NCI-H748 treated with DMSO at 0.1 percent for 48 hours (cell line): ENCODE results near the gene LRCH1.
"Not testable (repeated sequence)": the region's sequence is repeated elsewhere in the genome, so short reads cannot be mapped to it uniquely, and the experiment has no call there.

ENCODE experiments used
- DNase-seq: peaks from one replicate; lab custom pipeline; 2025; lab: John Stamatoyannopoulos, UW

The LRCH1 gene, protein sequence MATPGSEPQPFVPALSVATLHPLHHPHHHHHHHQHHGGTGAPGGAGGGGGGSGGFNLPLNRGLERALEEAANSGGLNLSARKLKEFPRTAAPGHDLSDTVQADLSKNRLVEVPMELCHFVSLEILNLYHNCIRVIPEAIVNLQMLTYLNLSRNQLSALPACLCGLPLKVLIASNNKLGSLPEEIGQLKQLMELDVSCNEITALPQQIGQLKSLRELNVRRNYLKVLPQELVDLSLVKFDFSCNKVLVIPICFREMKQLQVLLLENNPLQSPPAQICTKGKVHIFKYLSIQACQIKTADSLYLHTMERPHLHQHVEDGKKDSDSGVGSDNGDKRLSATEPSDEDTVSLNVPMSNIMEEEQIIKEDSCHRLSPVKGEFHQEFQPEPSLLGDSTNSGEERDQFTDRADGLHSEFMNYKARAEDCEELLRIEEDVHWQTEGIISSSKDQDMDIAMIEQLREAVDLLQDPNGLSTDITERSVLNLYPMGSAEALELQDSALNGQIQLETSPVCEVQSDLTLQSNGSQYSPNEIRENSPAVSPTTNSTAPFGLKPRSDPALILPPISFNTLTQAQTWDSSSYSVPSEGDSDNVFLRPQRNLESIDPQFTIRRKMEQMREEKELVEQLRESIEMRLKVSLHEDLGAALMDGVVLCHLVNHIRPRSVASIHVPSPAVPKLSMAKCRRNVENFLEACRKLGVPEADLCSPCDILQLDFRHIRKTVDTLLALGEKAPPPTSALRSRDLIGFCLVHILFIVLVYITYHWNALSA

DNA sequence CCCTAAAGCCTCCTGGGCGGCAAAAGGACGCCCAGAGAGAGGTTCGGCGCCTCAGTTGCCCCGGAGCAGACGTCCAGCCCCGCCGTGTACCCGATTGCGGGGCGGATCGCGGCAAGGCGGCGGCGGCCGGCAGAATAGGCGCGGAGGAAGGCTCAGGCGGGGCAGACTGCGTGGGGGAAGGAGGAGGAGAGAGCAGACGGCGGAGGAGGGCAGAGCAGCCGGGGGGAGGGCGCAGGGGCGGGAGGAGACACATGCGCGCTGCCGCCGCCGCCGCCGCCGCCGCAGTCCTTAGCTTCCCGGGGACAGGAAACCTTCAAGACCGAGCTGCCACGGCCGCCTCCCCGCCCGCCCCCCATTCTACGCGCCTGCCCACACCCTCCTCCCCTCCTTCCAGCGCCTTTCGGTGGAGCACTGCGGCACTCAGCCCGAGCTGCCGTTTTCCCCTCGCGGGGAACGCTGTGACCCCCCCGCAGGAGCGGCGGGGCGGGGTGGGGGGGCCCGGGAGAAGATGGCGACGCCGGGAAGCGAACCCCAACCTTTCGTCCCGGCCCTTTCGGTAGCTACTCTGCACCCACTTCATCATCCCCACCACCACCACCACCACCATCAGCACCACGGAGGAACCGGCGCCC is at the start of gene LRCH1:
Gene LRCH1, plus strand, starts transcription at position 282 of the 632 bp plus-strand sequence. Its CDS starts 227 bp downstream, at position 509.
- peak; percentile 82 for DNase-seq

DNA sequence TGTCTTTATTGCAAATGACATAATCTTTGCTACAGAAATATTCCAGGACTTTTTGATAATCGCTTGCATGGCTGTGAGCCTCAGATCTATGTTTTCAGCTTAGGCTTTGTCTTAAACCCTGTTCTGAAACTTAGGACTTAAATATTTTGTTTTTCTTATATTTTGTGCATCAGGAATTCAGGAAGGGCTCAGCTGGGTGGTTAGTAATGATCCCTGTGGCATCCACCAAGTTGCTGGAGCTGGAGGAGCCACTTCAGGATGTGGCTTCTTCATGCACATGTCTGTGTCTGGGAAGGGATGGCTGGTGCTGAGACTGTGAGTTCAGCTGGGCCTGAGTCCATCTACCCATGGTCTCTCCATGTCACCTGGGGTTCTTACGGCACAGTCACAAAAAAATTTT is 48.9 kb upstream of the LRCH1 start:
- no peak for DNase-seq

DNA sequence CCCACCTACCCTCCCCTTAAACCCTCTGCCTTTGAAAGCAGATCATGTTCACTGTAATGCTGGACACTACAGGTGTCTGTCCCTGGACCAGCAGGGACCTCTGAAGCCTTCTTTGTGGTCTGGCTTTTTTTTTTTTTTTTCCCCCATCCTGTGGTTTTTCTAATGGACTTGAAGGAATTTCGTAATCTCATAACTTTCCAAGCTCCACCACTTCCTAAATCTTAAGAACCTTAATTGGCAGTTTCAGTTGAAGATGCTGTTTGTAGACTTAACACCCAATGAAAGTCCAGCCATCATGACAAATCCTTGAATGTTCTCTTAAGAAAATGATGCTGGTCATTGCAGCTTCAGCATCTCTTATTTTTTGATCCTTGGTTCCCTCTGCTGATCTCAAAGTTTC is 45.0 kb upstream of the LRCH1 start:
- no peak for DNase-seq

DNA sequence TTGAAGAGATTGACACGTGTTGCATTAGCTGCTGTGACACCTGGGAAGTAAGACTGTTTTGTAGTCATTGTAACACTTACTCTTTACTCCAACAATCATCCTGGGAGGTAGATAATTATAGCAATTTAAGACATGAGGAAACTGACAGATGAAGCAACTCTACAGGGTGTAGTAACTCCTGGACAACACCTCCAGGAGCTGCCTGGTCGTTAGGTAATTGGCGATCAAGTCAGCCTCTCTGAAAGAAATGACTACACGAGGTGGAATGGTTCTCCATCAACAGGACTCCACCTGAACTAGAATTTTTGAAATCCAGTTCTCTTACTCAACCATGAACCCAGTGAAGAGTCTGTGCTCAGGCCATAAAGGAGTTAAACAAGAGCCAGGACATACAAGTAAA is 43.0 kb upstream of the LRCH1 start:
- DNase-seq: no peak

DNA sequence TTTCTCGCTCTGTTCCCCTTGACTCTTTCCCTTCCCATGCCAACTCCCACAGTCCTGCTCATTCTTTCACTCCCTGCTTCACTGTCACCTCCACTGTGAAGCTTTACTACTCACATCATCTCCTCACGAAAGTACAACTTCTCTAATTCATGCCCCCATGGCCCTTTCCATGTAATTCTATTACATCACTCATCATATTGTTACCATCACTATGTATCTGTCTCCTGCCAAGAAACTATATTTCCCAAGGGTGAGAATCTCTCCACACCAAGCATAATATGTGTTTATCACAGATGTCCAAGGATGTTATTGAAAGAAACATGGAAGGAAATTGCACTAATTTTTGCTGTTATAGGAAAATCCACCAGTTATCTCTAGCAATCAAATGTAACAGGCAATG is 37.2 kb upstream of the LRCH1 start:
- no peak for DNase-seq

DNA sequence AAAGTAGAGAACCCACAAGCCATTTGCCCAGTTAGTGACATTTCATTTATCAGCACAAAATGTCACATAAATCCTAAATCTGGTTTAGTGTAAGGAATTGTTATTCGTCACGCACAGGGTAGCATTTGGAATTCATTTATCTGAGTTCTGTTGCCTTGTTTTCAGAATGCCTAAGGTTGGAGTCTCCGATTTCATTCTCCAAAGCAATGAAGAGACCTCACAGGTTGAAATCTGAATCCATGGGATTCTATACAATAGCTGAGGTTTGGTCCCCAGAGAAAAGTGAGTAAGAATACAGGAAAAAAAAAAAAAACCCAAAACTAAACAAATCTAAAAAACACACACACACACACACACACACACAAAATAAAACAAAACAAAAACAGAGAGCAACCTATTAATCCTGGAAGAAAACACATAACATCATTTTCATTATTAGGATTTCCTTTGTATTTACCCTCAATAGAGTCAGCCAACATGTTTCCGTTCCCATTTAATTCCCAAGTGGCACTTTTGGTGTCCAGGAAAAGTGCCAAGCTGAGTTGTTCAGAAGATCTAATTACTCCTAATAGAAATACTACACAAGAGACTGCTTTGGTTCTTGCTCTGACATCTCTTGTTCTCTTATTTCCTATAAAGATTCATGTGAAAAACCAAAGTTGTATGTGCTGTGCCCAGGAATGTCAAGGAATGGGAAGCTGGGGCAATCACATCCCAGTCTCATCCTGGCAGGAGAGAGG is 36.2 kb upstream of the LRCH1 start:
- no peak for DNase-seq

DNA sequence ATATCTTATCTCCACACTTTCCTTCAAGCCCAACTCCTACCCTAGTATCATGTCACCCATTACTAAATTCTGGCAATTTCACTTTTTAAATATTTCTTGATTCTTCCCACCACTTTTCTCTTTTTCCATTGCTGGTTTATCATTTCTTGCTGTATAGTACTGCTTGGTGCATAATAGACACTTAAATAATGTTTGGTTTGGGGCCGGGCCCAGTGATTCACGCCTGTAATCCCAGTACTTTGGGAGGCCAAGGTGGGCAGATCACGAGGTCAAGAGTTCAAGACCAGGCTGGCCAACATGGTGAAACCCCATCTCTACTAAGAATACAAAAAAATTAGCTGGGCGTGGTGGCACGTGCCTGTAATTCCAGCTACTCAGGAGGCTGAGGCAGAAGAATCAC is 35.2 kb upstream of the LRCH1 start:
- not testable (repeated sequence) for DNase-seq

DNA sequence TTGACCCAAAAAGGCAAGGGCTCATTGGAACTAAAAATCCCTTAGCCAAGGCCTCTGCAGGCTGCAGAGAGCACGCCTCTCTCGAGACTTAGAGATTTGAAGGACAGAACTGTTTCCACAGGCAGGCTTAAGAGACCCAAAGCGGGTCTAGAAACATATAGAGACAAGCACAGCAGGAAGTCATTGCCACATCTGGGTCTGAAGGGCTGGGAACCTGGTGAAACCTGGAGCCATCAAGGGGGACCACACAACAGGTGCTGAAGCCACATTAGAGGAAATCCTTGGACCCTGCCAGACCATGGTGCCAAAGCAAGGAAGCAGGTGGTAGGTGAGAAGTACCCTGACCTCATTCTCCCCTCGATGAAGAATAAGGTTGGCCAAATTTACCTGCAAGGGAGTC is 33.8 kb upstream of the LRCH1 start:
- no peak for DNase-seq

DNA sequence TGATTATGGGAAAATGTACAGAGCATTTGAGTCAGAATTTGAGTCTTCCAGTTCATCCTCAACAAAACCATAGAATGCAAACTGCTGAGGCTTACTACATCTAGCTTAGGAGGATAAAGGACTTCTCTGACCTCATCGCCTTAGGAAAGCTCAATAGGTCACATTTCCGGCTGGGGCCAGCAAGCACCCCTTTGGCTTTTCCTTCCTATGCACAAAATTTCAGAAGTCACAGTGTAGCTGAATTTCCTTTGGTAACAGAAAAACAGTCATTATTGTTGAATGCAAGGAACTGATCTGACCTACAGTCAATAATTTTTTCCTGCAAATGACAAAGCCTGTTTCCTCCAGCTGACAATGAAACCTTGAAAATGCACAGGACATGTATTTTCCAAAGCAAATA is 32.8 kb upstream of the LRCH1 start:
- no peak for DNase-seq

DNA sequence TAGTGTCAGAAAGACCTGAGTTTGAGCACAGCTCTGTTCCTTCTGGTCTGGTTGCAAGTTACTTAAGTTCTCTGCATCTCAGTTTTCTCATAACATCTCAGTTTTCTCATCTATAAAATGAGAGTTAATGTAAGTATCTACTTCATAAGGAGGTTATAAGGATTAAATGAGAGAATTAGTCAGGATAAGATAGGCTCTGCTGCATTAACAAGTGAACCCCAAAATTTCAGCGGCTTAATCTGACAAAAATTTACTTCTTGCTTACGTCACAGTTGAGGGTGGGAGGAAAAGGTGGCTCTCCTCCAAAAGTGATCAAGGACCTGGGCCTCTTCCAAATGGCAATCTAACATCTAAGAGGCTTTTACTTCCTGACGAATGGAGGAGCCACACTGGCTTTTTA is 31.5 kb upstream of the LRCH1 start:
- DNase-seq: no peak

DNA sequence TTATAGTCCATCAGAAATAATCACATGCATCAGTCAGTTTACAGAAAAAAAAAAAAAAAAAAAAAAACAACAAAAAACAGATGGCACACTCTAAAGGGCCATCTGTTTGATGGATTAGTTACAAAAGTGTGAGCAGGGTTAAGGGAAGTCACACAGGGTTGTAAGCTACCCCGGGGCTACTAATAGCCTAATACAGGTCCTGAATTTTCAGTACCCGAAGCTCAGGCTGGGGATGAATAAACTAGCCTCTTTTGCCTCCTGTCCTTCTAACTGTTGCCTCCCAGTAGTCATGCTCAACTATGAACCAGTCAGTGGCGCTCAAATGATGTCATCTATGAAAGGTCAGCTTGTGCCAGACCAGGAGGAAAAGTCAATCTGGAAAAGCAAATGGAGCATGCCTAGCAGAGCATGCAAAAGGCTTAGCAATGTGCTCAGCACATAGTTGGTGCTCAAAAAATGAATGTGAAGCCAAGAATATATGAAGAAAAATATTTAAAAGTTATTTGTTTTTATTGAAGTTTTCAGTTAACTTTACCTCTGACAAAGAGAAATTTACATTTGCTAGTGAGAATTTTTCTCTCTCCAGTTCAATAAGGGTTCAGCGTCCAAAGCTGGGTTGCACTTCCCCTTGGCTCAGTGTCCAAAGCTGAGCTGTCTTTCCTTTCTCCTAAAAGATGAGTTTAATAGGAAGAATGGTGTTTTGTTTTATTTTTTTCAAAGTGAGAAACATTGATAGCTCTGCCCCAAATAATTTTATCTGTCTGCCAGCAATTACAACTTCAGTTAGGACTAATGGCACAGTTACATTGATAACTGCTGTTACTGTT is 30.8 kb upstream of the LRCH1 start:
- DNase-seq: no peak

DNA sequence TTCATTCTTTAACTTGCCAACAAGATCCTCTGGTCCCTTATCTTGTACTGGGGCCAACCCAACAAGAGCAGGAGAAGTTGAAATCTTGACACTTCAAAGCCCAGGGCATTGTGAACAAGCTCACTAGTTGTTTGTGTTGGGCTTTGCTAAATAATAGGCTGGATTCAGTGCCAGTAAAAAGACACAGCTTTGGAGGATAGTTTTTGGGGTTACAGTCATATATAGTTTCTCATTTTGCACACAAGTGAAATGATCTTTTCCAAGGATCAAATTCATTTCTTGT is 30.3 kb upstream of the LRCH1 start:
- no peak for DNase-seq

DNA sequence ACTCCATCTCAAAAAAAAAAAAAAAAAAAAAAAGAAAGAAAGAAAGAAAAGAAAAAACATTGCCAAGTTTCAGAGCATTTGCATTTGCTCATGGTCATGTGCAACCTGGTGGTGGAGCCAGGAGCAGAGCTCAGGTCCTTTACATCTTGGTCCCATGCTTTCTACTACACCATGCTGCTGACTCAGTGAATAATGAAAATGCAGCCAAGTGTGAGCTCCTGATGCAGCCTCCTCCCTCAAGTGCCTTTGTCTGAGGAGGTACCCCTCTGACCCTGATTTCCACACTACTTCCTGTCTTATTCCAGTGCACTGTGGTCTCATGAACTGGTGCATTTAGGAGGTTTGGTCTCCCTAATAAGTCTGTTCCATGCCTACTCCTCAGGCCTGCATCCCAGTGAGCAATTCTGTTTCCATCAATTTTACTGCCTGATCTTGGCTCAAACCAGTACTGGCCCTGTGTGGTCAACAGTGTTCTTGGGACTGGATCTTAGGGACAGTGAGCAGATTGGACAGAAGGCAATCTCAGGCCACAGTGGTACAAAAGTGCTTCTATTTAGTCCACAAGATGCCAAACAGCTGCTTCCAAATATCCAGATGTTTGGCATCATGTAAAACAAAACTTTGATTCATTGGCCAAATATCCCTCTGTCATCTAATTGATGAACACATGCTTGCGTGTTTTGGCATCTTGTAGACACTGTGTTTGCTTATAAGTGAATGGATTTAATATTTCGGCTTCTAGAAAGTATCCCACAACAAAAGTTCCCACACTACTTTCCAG is 28.8 kb upstream of the LRCH1 start:
- no peak for DNase-seq

DNA sequence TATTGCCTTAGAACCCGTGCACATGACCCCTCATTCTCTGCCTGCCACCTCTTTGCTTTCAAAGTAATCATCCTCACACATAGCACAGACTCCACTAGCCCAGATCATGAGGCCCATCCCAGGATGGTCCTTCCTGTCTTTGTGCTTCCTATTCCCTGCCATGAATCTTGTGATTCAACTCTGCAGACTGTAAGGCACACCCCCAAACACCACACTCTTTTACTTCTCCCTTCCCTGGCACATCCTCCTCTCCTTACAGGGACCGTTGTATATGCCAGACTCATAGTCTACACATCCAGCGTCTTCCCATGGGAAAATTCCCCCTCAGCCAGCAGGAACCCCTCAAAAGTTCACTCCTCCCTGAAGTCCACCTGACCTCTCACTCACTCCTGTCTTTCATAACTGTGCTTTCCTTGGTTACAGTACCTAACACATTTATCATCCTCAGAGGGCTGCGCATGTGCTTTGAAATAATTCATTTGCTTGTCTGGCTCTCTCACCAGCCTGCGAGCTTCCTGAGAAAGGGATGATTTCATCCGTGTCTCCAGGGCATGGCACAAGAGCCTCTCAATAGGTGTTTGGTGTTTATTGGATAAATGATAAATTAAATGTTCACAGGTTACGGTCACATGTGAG is 26.8 kb upstream of the LRCH1 start:
- no peak for DNase-seq

DNA sequence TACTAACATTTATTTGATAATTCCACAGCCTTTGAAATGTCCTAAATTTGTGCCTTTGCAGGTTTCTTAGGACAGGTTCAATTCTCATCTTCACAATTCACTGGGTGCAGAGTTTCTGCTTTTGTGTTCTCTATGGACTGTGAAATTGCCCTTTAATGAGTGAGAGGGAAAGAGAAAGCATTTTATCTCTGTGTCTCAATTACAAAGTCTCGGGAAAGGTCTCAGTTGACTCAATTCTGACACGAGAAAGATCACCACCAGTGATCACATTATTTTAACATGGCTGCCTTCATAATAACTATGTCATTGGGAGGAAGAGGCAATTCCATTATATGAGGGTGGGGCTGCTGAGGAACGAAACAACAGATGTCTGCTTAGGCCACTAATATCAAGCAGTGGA is 26.2 kb upstream of the LRCH1 start:
- DNase-seq: no peak

DNA sequence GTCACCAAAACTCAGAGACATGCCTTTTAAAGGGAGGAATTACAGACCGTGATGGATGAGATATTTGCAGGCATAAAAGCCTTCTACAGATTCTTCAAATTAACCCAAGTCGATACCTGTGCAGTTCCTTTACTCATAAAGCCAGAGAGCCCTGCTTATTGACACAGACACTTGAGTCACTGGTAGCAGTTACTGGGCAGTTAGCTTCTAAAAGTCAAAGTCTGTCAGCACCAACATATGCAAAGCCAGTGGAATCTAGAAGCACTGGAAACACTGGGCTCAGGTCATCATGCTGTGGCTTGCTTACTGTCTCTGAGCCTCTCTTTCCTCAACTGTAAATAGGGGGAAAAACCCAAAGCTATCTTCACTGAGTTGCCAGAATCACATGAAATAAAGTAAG is 25.7 kb upstream of the LRCH1 start:
- DNase-seq: no peak

DNA sequence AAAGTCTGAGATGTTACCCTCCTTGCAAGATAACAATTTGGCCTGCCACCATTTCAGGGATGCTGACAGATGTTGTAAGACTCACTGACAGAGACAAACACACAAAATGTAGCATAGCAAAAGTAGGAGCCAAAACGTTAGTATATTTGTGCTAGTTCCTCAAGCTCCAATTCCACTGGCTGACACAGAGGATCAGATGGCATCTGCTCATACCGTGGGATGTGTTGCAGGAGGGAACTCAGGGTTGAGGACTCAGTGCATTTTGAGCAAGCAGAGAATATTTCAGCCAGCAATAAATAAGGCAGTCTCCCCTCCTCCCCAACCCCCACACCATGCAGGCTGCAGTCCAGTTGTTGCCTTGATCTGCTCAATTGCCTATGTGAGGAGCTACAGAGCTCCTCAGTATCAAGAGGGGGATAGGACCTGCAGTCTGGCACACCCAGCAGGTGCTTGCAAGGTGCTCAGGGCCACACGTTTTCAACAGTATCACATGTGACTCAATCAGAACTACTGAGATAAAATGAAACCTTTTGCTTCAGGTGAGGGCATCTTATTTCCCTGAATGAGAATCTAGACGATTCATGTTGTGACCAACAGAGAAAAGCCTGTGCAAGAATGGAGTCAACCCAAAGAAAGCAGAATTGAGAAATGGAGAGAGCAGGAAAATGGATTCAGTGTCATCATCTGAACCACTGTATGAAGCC is 23.6 kb upstream of the LRCH1 start:
- DNase-seq: no peak

DNA sequence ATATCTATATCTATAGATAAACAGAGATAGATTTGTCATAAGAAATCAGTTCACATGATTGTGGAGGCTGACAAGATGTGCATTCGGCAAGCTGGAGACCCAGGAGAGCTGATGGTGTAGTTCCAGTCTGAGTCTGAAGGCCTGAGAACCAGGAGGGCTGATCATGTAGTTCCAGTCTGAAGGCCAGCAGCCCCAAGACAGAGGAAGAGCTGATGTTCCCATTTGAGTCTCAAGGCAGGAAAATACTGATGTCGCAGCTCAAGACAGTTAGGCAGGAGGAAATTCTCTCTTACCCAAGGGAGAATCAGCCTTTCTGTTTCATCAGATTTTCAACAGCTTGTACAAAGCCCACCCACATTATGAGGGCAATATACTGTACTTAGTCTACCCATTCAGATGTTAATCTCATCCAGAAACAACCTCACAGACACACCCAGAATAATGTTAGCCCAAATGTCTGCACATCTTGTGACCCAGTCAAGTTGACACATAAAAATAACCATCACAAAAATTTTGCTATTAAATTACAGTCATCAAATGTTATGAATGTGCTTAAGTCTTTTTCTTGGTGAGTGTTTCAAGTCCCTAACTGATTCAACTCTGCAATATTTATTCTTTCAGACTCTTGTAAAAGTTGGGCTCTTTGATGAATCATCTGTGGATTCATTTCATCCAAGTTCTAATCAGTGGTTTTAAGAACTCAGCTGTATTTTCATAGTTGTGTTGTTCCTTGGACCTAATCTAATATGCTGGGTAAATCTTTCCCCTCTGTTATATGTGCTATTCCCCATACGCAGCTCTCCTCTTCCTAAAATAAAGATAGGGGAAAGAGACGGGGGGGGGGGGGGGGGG is 22.7 kb upstream of the LRCH1 start:
- no peak for DNase-seq

DNA sequence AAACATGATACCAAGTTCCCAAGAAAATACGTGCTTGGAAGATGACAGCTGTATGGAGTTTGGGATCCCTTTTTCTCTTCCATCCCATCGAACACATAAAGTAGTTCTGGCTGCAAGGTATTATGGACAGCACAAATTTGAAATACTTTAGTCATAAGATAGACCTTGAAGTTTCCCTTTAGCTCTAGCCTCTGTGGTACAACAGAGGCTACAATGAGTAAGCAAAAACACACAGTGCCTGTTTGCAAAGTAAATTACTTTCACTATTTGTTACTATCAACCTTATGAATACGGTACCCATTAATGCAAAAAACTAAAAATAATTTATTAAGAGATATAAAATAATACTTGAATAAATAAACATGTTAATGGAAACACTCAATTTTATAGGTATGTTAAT is 21.0 kb upstream of the LRCH1 start:
- no peak for DNase-seq
